Activated CD4-positive, alpha-beta T cell treated with anti-CD3 and anti-CD28 coated beads, Interleukin-2, amount 50 U/mL, for 4 hours (primary cell): ENCODE measurements around the gene GDPD5.

Source experiments
- DNase-seq, 2 experiments: peaks; one replicate each; pipeline ENCODE4 v3.0.0-alpha.2; 2020

GDPD5 gene

GRCh38 chr11:75534259-75535069 is 8.7 kb upstream of the GDPD5 start:
- DNase-seq = no peak

GRCh38 chr11:75533896-75534258 is 8.1 kb upstream of the GDPD5 start:
- DNase-seq = no peak

GRCh38 chr11:75532200-75533048 is 6.7 kb upstream of the GDPD5 start:
- peak; percentile 79 to 82 for DNase-seq

- DNase-seq = no peak
These were observed 5.6 kb upstream of the GDPD5 start for GRCh38 chr11:75531325-75531724.

GRCh38 chr11:75530577-75530976 is 4.8 kb upstream of the GDPD5 start:
- DNase-seq = no peak

GRCh38 chr11:75527938-75528735 is 2.4 kb upstream of the GDPD5 start:
- DNase-seq = no peak

- no peak for DNase-seq
These were observed 1.4 kb upstream of the GDPD5 start for GRCh38 chr11:75527130-75527529.

- no peak for DNase-seq
These were observed 426 bp upstream of the GDPD5 start for GRCh38 chr11:75526192-75526541.

GRCh38 chr11:75524665-75525432 is 892 bp downstream of the GDPD5 start:
- DNase-seq = peak; percentile 17 to 22

- DNase-seq = no peak
These were observed 1.7 kb downstream of the GDPD5 start for GRCh38 chr11:75523811-75524664.

- no peak for DNase-seq
These were observed 2.6 kb downstream of the GDPD5 start for GRCh38 chr11:75523189-75523588.

- no peak for DNase-seq
These were observed 3.3 kb downstream of the GDPD5 start for GRCh38 chr11:75522286-75523044.

- DNase-seq = no peak
These were observed 5.1 kb downstream of the GDPD5 start for GRCh38 chr11:75520688-75521087.

GRCh38 chr11:75518771-75519653 is 6.7 kb downstream of the GDPD5 start:
- DNase-seq = no peak

GRCh38 chr11:75518204-75518549 is 7.6 kb downstream of the GDPD5 start:
- no peak for DNase-seq

GRCh38 chr11:75516886-75517285 is 8.9 kb downstream of the GDPD5 start:
- no peak for DNase-seq

- DNase-seq = no peak
These were observed 9.6 kb downstream of the GDPD5 start for GRCh38 chr11:75516140-75516539.

GRCh38 chr11:75514596-75514995 is 11.1 kb downstream of the GDPD5 start:
- DNase-seq = no peak

GRCh38 chr11:75513250-75513649 is 12.5 kb downstream of the GDPD5 start:
- no peak for DNase-seq

GRCh38 chr11:75510723-75511019 is 15.1 kb downstream of the GDPD5 start:
- no peak for DNase-seq
